Left ventricle myocardium superior (tissue), 1 donor: ENCODE measurements around the gene SPRR3. TPM values are rescaled to one million over a fixed set of nuclear protein-coding genes. Genes with fewer than 3 reads are reported as not detected.

Experiments
- ATAC-seq: fragments of 200-7000 bp; cut with Tn5 transposase; one replicate; pipeline ENCODE4 v1.9.1; 2020; ENCODE audit warnings: mild to moderate bottlenecking, moderate library complexity
- DNase-seq: peaks from one replicate; pipeline ENCODE4 v3.0.0-alpha.2; 2020
- intact Hi-C: fragments of 100-400 bp; cut with micrococcal nuclease; formaldehyde crosslinking; loops from one replicate; pipeline ENCODE4 v1.11.0; 2022
- long read RNA-seq: library from polyadenylated mRNA; unstranded; transcript quantifications from one replicate; pipeline ENCODE4 v2.0.0, GENCODE V29; 2021
- total RNA-seq: library from RNA; stranded (reverse); fragmentation: NEBNext Ultra II Directional; extraction: Animal tissue kit (Norgen Biotek cat#: 25700); gene quantifications from one replicate; pipeline ENCODE4 v1.2.1, GENCODE V29; 2021
- donor health status: DM: no; HTN: yes; CAD: no; lungs with severe emphysema.

The SPRR3 gene
- not detected for total RNA-seq
- long read RNA-seq = 0 reads

GRCh38 chr1:153001382-153001781, at the start of gene SPRR3:
TSS of gene SPRR3 (plus strand) at chr1:153001749. CDS start at chr1:153003021, 1,272 bp downstream.
- no peak for ATAC-seq
- intact Hi-C loops = no loop called here
- no peak for DNase-seq

- ATAC-seq (no peak), DNase-seq (no peak)
- intact Hi-C loops = no loop called here
Observed at GRCh38 chr1:152953761-152954160, 47.8 kb upstream of the SPRR3 start.

GRCh38 chr1:152954436-152954835, 47.1 kb upstream of the SPRR3 start:
- ATAC-seq (no peak), DNase-seq (no peak)
- intact Hi-C loops = no loop called here

- intact Hi-C loops = no loop called here
- DNase-seq (no peak), ATAC-seq (no peak)
Observed at GRCh38 chr1:152957561-152957960, 44.0 kb upstream of the SPRR3 start.

- ATAC-seq (no peak), DNase-seq (no peak)
- intact Hi-C loops = no loop called here
Observed at GRCh38 chr1:152959273-152959672, 42.3 kb upstream of the SPRR3 start.

GRCh38 chr1:152959801-152960451, 41.6 kb upstream of the SPRR3 start:
- DNase-seq = no peak
- ATAC-seq = no peak
- intact Hi-C loops = no loop called here

GRCh38 chr1:152960452-152961044, 41.0 kb upstream of the SPRR3 start:
- ATAC-seq (no peak), DNase-seq (no peak)
- intact Hi-C loops = no loop called here

- no peak for ATAC-seq
- no peak for DNase-seq
- intact Hi-C loops = no loop called here
Observed at GRCh38 chr1:152961226-152961891, 40.2 kb upstream of the SPRR3 start.

- intact Hi-C loops = no loop called here
Observed at GRCh38 chr1:152962876-152963415, 38.6 kb upstream of the SPRR3 start.

GRCh38 chr1:152964536-152964935, 37.0 kb upstream of the SPRR3 start:
- intact Hi-C loops = no loop called here

More at GRCh38 chr1:152962876-152963415, 38.6 kb upstream of the SPRR3 start:
- ATAC-seq = no peak
- DNase-seq = no peak

GRCh38 chr1:152965853-152966252, 35.7 kb upstream of the SPRR3 start:
- no peak for DNase-seq
- ATAC-seq = no peak
- intact Hi-C loops = no loop called here

More at GRCh38 chr1:152964536-152964935, 37.0 kb upstream of the SPRR3 start:
- ATAC-seq = no peak
- no peak for DNase-seq

- ATAC-seq = no peak
- intact Hi-C loops = no loop called here
- DNase-seq = no peak
Observed at GRCh38 chr1:152967201-152967600, 34.3 kb upstream of the SPRR3 start.

GRCh38 chr1:152968248-152968647, 33.3 kb upstream of the SPRR3 start:
- intact Hi-C loops = no loop called here
- no peak for ATAC-seq
- DNase-seq = no peak

- intact Hi-C loops = no loop called here
- DNase-seq (no peak), ATAC-seq (no peak)
Observed at GRCh38 chr1:152969036-152969435, 32.5 kb upstream of the SPRR3 start.

GRCh38 chr1:152970495-152970894, 31.1 kb upstream of the SPRR3 start, which contains the start of gene SPRR4:
TSS of gene SPRR4 (plus strand) at chr1:152970648. CDS start at chr1:152971891, 1,243 bp downstream.
- DNase-seq = no peak
- ATAC-seq = no peak
- intact Hi-C loops = no loop called here

GRCh38 chr1:152972196-152972886, 29.2 kb upstream of the SPRR3 start:
- DNase-seq (no peak), ATAC-seq (no peak)
- intact Hi-C loops = no loop called here

- intact Hi-C loops = no loop called here
- DNase-seq (no peak), ATAC-seq (no peak)
Observed at GRCh38 chr1:152976688-152977087, 24.9 kb upstream of the SPRR3 start.

GRCh38 chr1:152977614-152978013, 23.9 kb upstream of the SPRR3 start:
- intact Hi-C loops = no loop called here
- no peak for DNase-seq

GRCh38 chr1:152980676-152981075, 20.9 kb upstream of the SPRR3 start:
- intact Hi-C loops = no loop called here
- ATAC-seq (no peak), DNase-seq (no peak)

More at GRCh38 chr1:152977614-152978013, 23.9 kb upstream of the SPRR3 start:
- ATAC-seq = no peak
